ENCODE measurements around the gene HIP1R. TPM values are rescaled to one million over a fixed set of nuclear protein-coding genes. Genes with fewer than 3 reads are reported as not detected.

Gene HIP1R
- total and polyA plus RNA-seq, 2 of the 13 experiments (the other 11 are each of a cell fraction or from before 2014, with no cell fraction given): 18.4 to 25.5 TPM

DNA sequence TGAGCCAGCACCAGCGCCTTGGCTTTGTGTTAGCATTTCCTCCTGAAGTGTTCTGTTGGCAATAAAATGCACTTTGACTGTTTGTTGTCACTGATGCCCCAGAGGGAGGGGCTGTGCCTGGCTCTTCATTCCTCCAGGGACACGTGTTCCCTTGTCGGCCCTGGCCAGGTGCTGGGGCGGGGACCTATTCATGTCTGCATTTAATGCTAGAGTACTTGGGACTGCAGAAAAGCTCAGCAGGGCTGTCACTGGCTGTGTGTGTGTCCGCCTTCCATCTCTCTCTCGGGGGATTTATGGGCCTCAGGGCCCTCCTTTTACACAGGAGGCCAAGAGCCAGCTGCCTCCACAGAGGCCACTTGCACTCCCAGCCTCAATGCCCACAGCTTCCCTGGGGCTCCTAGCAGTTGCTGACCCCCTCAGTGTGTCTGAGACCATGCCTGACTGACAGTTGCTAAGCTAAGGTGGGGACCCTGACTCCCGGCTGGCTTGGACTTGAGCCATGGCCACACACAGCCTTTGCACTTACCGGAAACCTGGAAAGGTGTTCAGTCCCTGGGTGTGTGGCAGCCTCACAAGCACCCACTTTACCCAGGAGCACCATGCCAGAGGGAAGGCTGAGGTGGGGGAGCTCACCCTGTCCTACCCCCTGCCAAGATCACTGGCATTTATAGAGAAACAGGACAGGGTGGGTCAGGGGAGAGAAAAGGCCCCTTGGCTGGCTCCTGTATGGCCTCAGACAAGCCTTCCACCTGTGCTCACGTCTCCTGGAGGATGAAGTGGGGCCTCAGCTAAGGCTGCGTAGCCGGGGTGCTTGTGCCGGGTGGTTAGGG lies 27.8 kb downstream of the HIP1R start (continued):
- TF ChIP-seq, protein P1, sequence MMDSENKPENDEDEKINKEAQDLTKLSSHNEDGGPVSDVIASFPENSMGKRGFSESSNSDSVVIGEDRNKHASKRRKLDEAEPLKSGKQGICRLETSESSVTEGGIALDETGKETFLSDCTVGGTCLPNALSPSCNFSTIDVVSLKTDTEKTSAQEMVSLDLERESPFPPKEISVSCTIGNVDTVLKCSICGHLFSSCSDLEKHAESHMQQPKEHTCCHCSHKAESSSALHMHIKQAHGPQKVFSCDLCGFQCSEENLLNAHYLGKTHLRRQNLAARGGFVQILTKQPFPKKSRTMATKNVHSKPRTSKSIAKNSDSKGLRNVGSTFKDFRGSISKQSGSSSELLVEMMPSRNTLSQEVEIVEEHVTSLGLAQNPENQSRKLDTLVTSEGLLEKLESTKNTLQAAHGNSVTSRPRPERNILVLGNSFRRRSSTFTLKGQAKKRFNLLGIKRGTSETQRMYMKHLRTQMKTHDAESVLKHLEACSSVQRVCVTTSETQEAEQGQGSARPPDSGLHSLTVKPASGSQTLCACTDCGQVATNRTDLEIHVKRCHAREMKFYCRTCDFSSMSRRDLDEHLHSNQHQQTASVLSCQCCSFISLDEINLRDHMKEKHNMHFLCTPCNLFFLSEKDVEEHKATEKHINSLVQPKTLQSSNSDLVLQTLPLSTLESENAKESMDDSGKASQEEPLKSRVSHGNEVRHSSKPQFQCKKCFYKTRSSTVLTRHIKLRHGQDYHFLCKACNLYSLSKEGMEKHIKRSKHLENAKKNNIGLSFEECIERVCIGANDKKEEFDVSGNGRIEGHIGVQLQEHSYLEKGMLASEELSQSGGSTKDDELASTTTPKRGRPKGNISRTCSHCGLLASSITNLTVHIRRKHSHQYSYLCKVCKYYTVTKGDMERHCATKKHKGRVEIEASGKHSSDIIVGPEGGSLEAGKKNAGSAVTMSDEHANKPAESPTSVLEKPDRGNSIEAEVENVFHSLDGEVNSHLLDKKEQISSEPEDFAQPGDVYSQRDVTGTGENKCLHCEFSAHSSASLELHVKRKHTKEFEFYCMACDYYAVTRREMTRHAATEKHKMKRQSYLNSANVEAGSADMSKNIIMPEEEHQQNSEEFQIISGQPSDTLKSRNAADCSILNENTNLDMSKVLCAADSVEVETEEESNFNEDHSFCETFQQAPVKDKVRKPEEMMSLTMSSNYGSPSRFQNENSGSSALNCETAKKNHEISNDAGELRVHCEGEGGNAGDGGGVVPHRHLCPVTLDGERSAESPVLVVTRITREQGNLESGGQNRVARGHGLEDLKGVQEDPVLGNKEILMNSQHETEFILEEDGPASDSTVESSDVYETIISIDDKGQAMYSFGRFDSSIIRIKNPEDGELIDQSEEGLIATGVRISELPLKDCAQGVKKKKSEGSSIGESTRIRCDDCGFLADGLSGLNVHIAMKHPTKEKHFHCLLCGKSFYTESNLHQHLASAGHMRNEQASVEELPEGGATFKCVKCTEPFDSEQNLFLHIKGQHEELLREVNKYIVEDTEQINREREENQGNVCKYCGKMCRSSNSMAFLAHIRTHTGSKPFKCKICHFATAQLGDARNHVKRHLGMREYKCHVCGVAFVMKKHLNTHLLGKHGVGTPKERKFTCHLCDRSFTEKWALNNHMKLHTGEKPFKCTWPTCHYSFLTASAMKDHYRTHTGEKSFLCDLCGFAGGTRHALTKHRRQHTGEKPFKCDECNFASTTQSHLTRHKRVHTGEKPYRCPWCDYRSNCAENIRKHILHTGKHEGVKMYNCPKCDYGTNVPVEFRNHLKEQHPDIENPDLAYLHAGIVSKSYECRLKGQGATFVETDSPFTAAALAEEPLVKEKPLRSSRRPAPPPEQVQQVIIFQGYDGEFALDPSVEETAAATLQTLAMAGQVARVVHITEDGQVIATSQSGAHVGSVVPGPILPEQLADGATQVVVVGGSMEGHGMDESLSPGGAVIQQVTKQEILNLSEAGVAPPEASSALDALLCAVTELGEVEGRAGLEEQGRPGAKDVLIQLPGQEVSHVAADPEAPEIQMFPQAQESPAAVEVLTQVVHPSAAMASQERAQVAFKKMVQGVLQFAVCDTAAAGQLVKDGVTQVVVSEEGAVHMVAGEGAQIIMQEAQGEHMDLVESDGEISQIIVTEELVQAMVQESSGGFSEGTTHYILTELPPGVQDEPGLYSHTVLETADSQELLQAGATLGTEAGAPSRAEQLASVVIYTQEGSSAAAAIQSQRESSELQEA (CRISPR knock-in tag; IDR thresholded peaks at IDR 0.05; ENCODE audit: not compliant biosample characterization): no peak
- TF ChIP-seq GATAD1 (CRISPR knock-in tag; IDR thresholded peaks at IDR 0.05) (no peak), ZBTB3 (CRISPR knock-in tag; IDR thresholded peaks at IDR 0.05; ENCODE audit: borderline replicate concordance, low read depth) (no peak), ZNF331 (CRISPR knock-in tag; IDR thresholded peaks at IDR 0.05) (no peak), SKI (IDR thresholded peaks at IDR 0.05; ENCODE audit: partially characterized antibody) (peak; percentile 51), EP300 (IDR thresholded peaks at IDR 0.05; ENCODE audit: low read depth in 2 of 2, low read length in 2 of 2) (no peak), EP300 (CRISPR knock-in tag; IDR thresholded peaks at IDR 0.05; ENCODE audit: borderline replicate concordance) (no peak), ZNF850 (CRISPR knock-in tag; conservative IDR thresholded peaks at IDR 0.05) (no peak), RCOR2 (CRISPR knock-in tag; IDR thresholded peaks at IDR 0.05) (no peak), KLF16 (CRISPR knock-in tag; IDR thresholded peaks at IDR 0.05) (no peak), KLF15 (CRISPR knock-in tag; IDR thresholded peaks at IDR 0.05; ENCODE audit: borderline replicate concordance) (no peak), ATF1 (CRISPR knock-in tag; IDR thresholded peaks at IDR 0.05) (no peak), MXI1 (IDR thresholded peaks at IDR 0.05; ENCODE audit: borderline replicate concordance, low read depth, low read length) (peak; percentile 71; the same call in 1 of the 3 replicates), PTBP1 (IDR thresholded peaks at IDR 0.05; ENCODE audit: low read depth, low read length, poor library complexity, severe bottlenecking) (no peak)
- TF ChIP-seq, protein P2, sequence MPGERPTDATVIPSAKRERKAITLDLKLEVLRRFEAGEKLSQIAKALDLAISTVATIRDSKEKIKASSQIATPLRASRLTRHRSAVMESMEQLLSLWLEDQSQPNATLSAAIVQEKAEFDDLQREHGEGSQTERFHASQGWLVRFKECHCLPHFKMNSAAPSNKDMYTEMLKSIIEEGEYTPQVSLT (CRISPR knock-in tag; IDR thresholded peaks at IDR 0.05; ENCODE audit: borderline replicate concordance, low read depth): no peak
- TF ChIP-seq, protein P3, sequence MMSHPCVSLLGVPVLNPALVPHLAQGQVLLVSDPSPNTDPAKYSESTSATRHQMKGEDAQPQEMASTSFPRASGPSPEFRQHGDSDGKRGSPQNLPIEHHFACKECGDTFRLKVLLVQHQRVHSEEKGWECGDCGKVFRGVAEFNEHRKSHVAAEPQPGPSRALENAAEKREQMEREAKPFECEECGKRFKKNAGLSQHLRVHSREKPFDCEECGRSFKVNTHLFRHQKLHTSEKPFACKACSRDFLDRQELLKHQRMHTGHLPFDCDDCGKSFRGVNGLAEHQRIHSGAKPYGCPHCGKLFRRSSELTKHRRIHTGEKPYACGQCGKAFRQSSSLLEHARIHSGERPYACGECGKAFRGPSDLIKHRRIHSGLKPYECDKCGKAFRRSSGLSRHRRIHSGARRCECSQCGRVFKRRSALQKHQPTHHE (CRISPR knock-in tag; IDR thresholded peaks at IDR 0.05; ENCODE audit: borderline replicate concordance): no peak; the same call in 1 of the 2 replicates

All from HepG2 (cell line).